DOHH2 (cell line): Measurements from ENCODE around the gene F2R.

Experiments used
- H3F3A ChIP-seq: fragments of 200-600 bp; sonication (generic), shearing (Covaris generic); 2 replicates; pipeline ENCODE4 v1.6.0; 2016; ENCODE audit warnings: antibody characterized with exemption, mild to moderate bottlenecking; ENCODE audit not compliant: control insufficient read depth, insufficient read depth
- H3K27ac ChIP-seq: fragments of 200-600 bp; sonication (generic); 2 replicates; pipeline ENCODE4 v1.5.1; 2014; ENCODE audit warnings: low read depth, mild to moderate bottlenecking, low read length, moderate library complexity
- H3K27me3 ChIP-seq: fragments of 200-600 bp; sonication (generic); 2 replicates; pipeline ENCODE4 v1.6.1; 2014; ENCODE audit warnings: mild to moderate bottlenecking, low read length, mixed read lengths; ENCODE audit not compliant: control insufficient read depth
- H3K36me3 ChIP-seq: fragments of 200-600 bp; sonication (generic); 2 replicates; pipeline ENCODE4 v1.6.1; 2014; ENCODE audit warnings: mild to moderate bottlenecking, low read length, moderate library complexity, mixed read lengths; ENCODE audit not compliant: control insufficient read depth
- H3K4me1 ChIP-seq: fragments of 200-600 bp; sonication (generic); 2 replicates; pipeline ENCODE4 v1.6.1; 2014; ENCODE audit warnings: mild to moderate bottlenecking, low read length, mixed read lengths; ENCODE audit not compliant: control insufficient read depth
- H3K4me2 ChIP-seq: fragments of 200-600 bp; sonication (generic); 2 replicates; pipeline ENCODE4 v1.6.0; 2014; ENCODE audit warnings: mild to moderate bottlenecking, low read length, moderate library complexity
- H3K4me3 ChIP-seq: fragments of 200-600 bp; sonication (generic); 2 replicates; pipeline ENCODE4 v1.5.1; 2014; ENCODE audit warnings: mild to moderate bottlenecking, low read length, mixed read lengths
- H3K79me2 ChIP-seq: fragments of 200-600 bp; sonication (generic); 2 replicates; pipeline ENCODE4 v1.6.1; 2014; ENCODE audit warnings: mild to moderate bottlenecking, low read length, mixed read lengths; ENCODE audit not compliant: control insufficient read depth
- H3K9me2 ChIP-seq: fragments of 200-600 bp; sonication (generic); replicated peaks from 2 replicates; pipeline ENCODE4 v1.6.1; 2014; ENCODE audit warnings: mild to moderate bottlenecking, low read length, mixed read lengths; ENCODE audit not compliant: control insufficient read depth
- H3K9me3 ChIP-seq: fragments of 200-600 bp; sonication (generic); 2 replicates; pipeline ENCODE4 v1.6.1; 2014; ENCODE audit warnings: antibody characterized with exemption, low read length, mixed read lengths; ENCODE audit not compliant: control insufficient read depth, insufficient read depth
- H4K20me1 ChIP-seq: fragments of 200-600 bp; sonication (generic); 2 replicates; pipeline ENCODE4 v1.6.0; 2014; ENCODE audit warnings: low read depth, mild to moderate bottlenecking, antibody characterized with exemption, low read length, moderate library complexity; ENCODE audit not compliant: control insufficient read depth, insufficient read depth
- CTCF ChIP-seq: fragments of 200-600 bp; sonication (generic); IDR thresholded peaks from one replicate; pipeline ENCODE4 v1.5.1; 2014; ENCODE audit warnings: antibody characterized with exemption, mild to moderate bottlenecking, low read depth, low read length; ENCODE audit not compliant: poor library complexity, severe bottlenecking
- EZH2phosphoT487 ChIP-seq: fragments of 200-600 bp; sonication (generic); IDR thresholded peaks from 2 replicates; pipeline ENCODE4 v1.6.1; 2017; ENCODE audit warnings: borderline replicate concordance, mild to moderate bottlenecking, antibody characterized with exemption, low read length, moderate library complexity, mixed read lengths

Gene F2R

GRCh38 chr5:76744632-76745031, 28.7 kb downstream of the F2R start:
- Histone ChIP-seq H3K9me2 (no peaks in the 10 kb centered on the region), H3K4me1 (no peaks in the 10 kb centered on the region), H3K27ac (no peak overlapping the region), H4K20me1 (no peaks in the 10 kb centered on the region), H3K27me3 (no peaks in the 10 kb centered on the region), H3F3A (no peaks in the 10 kb centered on the region), H3K4me2 (no peak overlapping the region), H3K36me3 (no peaks in the 10 kb centered on the region), H3K4me3 (no peak overlapping the region), H3K9me3 (no peaks in the 10 kb centered on the region), H3K79me2 (no peaks in the 10 kb centered on the region)
- no peak for TF ChIP-seq CTCF

GRCh38 chr5:76745670-76746069, 29.7 kb downstream of the F2R start:
- no peaks in the 10 kb centered on the region for H3K79me2 ChIP-seq
- H3K4me2 ChIP-seq: no peak overlapping the region
- no peaks in the 10 kb centered on the region for H3K9me3 ChIP-seq

GRCh38 chr5:76746677-76747076, 30.8 kb downstream of the F2R start:
- no peaks in the 10 kb centered on the region for H3K9me2 ChIP-seq
- H3K4me2 ChIP-seq: no peak overlapping the region
- H3K4me3 ChIP-seq: no peak overlapping the region
- H3K4me1 ChIP-seq: no peaks in the 10 kb centered on the region
- H3K9me3 ChIP-seq: no peaks in the 10 kb centered on the region
- H4K20me1 ChIP-seq: no peaks in the 10 kb centered on the region
- H3K27ac ChIP-seq: no peak overlapping the region
- no peak for TF ChIP-seq CTCF
- no peak for TF ChIP-seq EZH2phosphoT487
- no peaks in the 10 kb centered on the region for H3K27me3 ChIP-seq
- no peaks in the 10 kb centered on the region for H3K79me2 ChIP-seq
- no peaks in the 10 kb centered on the region for H3F3A ChIP-seq
- no peaks in the 10 kb centered on the region for H3K36me3 ChIP-seq

More at GRCh38 chr5:76745670-76746069, 29.7 kb downstream of the F2R start:
- Histone ChIP-seq H3K4me1 (no peaks in the 10 kb centered on the region), H3K36me3 (no peaks in the 10 kb centered on the region), H3K9me2 (no peaks in the 10 kb centered on the region), H3K4me3 (no peak overlapping the region), H3F3A (no peaks in the 10 kb centered on the region), H3K27me3 (no peaks in the 10 kb centered on the region), H4K20me1 (no peaks in the 10 kb centered on the region), H3K27ac (no peak overlapping the region)
- TF ChIP-seq CTCF (no peak), EZH2phosphoT487 (no peak)

- Histone ChIP-seq H3K27me3 (no peaks in the 10 kb centered on the region), H3K79me2 (no peaks in the 10 kb centered on the region), H3K9me2 (no peaks in the 10 kb centered on the region), H3K4me3 (no peak overlapping the region), H3K9me3 (no peaks in the 10 kb centered on the region), H3K4me2 (no peak overlapping the region), H3F3A (no peaks in the 10 kb centered on the region), H3K4me1 (no peaks in the 10 kb centered on the region), H3K27ac (no peak overlapping the region), H3K36me3 (no peaks in the 10 kb centered on the region), H4K20me1 (no peaks in the 10 kb centered on the region)
- TF ChIP-seq EZH2phosphoT487 (no peak), CTCF (no peak)
Measured at GRCh38 chr5:76747706-76748105, 31.8 kb downstream of the F2R start.
